HEK293 (cell line): Measurements from ENCODE around the gene EFCAB6.

Experiments used
- PRDM1 ChIP-seq: fragments of 450-650 bp; formaldehyde crosslinking; IDR thresholded peaks from 2 replicates; pipeline ENCODE4; 2016; ENCODE audit warnings: missing biosample characterization, missing genetic modification characterization
- YY1 ChIP-seq: fragments of 450-650 bp; formaldehyde crosslinking; IDR thresholded peaks from 2 replicates; pipeline ENCODE4 v1.5.1; 2018; ENCODE audit warnings: missing biosample characterization, missing genetic modification characterization
- ZNF10 ChIP-seq: fragments of 450-650 bp; formaldehyde crosslinking; IDR thresholded peaks from 2 replicates; pipeline ENCODE4 v1.5.1; 2017; ENCODE audit warnings: missing biosample characterization, missing genetic modification characterization
- ZNF114 ChIP-seq: fragments of 450-650 bp; formaldehyde crosslinking; IDR thresholded peaks from 2 replicates; pipeline ENCODE4 v1.5.0; 2017; ENCODE audit warnings: missing biosample characterization, missing genetic modification characterization
- TF ChIP-seq, protein P1 (sequence below): fragments of 450-650 bp; formaldehyde crosslinking; IDR thresholded peaks from 2 replicates; pipeline ENCODE4 v1.5.1; 2016; ENCODE audit warnings: missing biosample characterization, missing genetic modification characterization

DNA sequence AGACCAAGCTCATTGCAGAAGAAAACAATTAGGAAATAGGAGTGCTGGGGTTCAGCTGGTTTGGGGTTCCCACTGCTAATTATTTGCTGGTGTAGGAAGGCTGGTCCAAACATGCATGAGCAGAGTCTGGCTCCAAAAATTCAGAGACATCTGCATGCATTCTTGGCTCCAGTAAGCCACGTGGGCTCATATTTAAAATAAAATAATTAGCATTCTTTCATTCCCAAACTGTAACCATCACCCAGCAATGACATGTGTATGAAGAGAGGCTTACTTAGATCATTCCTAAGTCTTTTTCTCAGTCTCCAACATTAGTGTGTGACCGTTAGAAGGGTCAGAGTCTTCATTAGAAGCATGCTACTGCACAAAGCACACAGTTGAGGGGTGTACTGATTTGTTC is 58.4 kb downstream of the EFCAB6 start:
- TF ChIP-seq YY1 (tag by site-specific recombination) = no peak
- TF ChIP-seq, protein P1, sequence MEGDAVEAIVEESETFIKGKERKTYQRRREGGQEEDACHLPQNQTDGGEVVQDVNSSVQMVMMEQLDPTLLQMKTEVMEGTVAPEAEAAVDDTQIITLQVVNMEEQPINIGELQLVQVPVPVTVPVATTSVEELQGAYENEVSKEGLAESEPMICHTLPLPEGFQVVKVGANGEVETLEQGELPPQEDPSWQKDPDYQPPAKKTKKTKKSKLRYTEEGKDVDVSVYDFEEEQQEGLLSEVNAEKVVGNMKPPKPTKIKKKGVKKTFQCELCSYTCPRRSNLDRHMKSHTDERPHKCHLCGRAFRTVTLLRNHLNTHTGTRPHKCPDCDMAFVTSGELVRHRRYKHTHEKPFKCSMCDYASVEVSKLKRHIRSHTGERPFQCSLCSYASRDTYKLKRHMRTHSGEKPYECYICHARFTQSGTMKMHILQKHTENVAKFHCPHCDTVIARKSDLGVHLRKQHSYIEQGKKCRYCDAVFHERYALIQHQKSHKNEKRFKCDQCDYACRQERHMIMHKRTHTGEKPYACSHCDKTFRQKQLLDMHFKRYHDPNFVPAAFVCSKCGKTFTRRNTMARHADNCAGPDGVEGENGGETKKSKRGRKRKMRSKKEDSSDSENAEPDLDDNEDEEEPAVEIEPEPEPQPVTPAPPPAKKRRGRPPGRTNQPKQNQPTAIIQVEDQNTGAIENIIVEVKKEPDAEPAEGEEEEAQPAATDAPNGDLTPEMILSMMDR (tag by site-specific recombination) = no peak
- no peak for TF ChIP-seq ZNF10 (tag by site-specific recombination)
- TF ChIP-seq PRDM1 (tag by site-specific recombination) = no peak
- TF ChIP-seq ZNF114 (tag by site-specific recombination) = no peak
